Erythroblast (primary cell): ENCODE measurements around the gene AK5.

Experiments
- GATA1 ChIP-seq: IDR thresholded peaks from 2 replicates; pipeline ENCODE4 v1.6.1; 2011; ENCODE audit warnings: low read depth, mild to moderate bottlenecking, control low read depth, low read length, moderate library complexity
- POLR2A ChIP-seq: IDR thresholded peaks from 2 replicates; pipeline ENCODE4 v1.6.1; 2011; ENCODE audit warnings: mild to moderate bottlenecking, low read length

GRCh38 chr1:77487631-77488030 is 205.8 kb downstream of the AK5 start:
- TF ChIP-seq POLR2A (no peak), GATA1 (no peak)
